HCT116 (cell line): ENCODE measurements around the gene CBFB. TPM values are rescaled to one million over a fixed set of nuclear protein-coding genes. Genes with fewer than 3 reads are reported as not detected.

Experiments
- ATAC-seq: fragments of 200-7000 bp; cut with Tn5 transposase; 2 replicates; pipeline ENCODE4 v1.9.1; 2020; ENCODE audit warnings: mild to moderate bottlenecking, moderate library complexity
- BruUV-seq: library from RNA; stranded (reverse); fragments of 400-500 nt; replicated peaks from 2 replicates; lab custom pipeline; 2021; lab: Mats Ljungman, UMichigan
- CTCF ChIA-PET: fragments of 300-600 bp; sonication (Branson Sonifier 250); formaldehyde crosslinking; loops from one replicate; lab custom pipeline; 2021; ENCODE audit warnings: antibody characterized with exemption; lab: Charles Lee
- POLR2A ChIA-PET: fragments of 300-600, 350-600 bp; sonication (Branson Sonifier 250); formaldehyde crosslinking; loops from one replicate; lab custom pipeline; 2021; ENCODE audit warnings: antibody characterized with exemption; lab: Charles Lee
- RAD21 ChIA-PET, 2 experiments: fragments of 300-600 bp; sonication (Branson Sonifier 250); formaldehyde crosslinking; loops; one replicate each; lab custom pipeline; 2023; ENCODE audit warnings: low total read pairs in 2 of 2; ENCODE audit not compliant: uncharacterized antibody in 2 of 2, unreplicated experiment in 2 of 2, low non-redundant PET in 1 of 2; lab: Charles Lee
- DNase-seq: peaks from one replicate; pipeline ENCODE4 v3.0.0-alpha.2; 2010; ENCODE audit warnings: low read depth, low spot score
- H2AFZ ChIP-seq: fragments of 200-600 bp; shearing (Covaris generic), sonication (generic); 2 replicates; pipeline ENCODE4 v1.6.1; 2017; ENCODE audit warnings: low read depth, mixed run types, mixed read lengths, antibody characterized with exemption, low read length; ENCODE audit not compliant: poor library complexity, severe bottlenecking
- H3K27ac ChIP-seq: 2 replicates; pipeline ENCODE4 v1.5.1; 2012; ENCODE audit warnings: low read depth, low read length
- H3K27me3 ChIP-seq: fragments of 200-600 bp; sonication (generic); 2 replicates; pipeline ENCODE4 v1.6.1; 2016; ENCODE audit warnings: mixed run types, low read length, mixed read lengths; ENCODE audit not compliant: insufficient read depth
- H3K36me3 ChIP-seq, 2 experiments: fragments of 200-500 bp in 1 of 2; fragments of 200-600 bp in 1 of 2; sonication (Bioruptor generic) in 1 of 2; sonication (generic) in 1 of 2; 2 replicates each; pipeline versions ENCODE4 v1.5.1 to v1.6.1; 2014 to 2016; ENCODE audit warnings: low read length in 2 of 2, inconsistent platforms in 1 of 2, mixed read lengths in 1 of 2, mixed run types in 1 of 2; ENCODE audit not compliant: insufficient read depth in 2 of 2, control insufficient read depth in 1 of 2
- H3K4me1 ChIP-seq, 2 experiments: fragments of 200-600 bp in 1 of 2; sonication (generic) in 1 of 2; 2 replicates each; pipeline versions ENCODE4 v1.5.1 to v1.6.1; 2012 to 2017; ENCODE audit warnings: low read length in 2 of 2, inconsistent platforms in 1 of 2, mild to moderate bottlenecking in 1 of 2, mixed read lengths in 1 of 2, mixed run types in 1 of 2, moderate library complexity in 1 of 2; ENCODE audit not compliant: insufficient read depth in 2 of 2, control insufficient read depth in 1 of 2
- H3K4me2 ChIP-seq: fragments of 200-600 bp; sonication (generic); 2 replicates; pipeline ENCODE4 v1.6.1; 2017; ENCODE audit warnings: mixed run types, low read length, mixed read lengths
- H3K4me3 ChIP-seq, 2 experiments: fragments of 200-600 bp in 1 of 2; sonication (generic) in 1 of 2; replicated peaks in 1 of 2; 2 replicates each; pipeline ENCODE4 v1.5.1; 2011 to 2016; ENCODE audit warnings: low read length in 2 of 2, control low read depth in 1 of 2, low read depth in 1 of 2, mild to moderate bottlenecking in 1 of 2, mixed read lengths in 1 of 2, mixed run types in 1 of 2
- H3K79me2 ChIP-seq: fragments of 200-600 bp; sonication (generic); 2 replicates; pipeline ENCODE4 v1.6.1; 2017; ENCODE audit warnings: mild to moderate bottlenecking, mixed run types, low read length, moderate library complexity, mixed read lengths; ENCODE audit not compliant: insufficient read depth
- H3K9ac ChIP-seq: fragments of 200-600 bp; sonication (generic); 2 replicates; pipeline ENCODE4 v1.6.1; 2016; ENCODE audit warnings: low read length, mixed read lengths
- H3K9me2 ChIP-seq: fragments of 200-600 bp; sonication (generic), shearing (Covaris generic); 2 replicates; pipeline ENCODE4 v1.6.1; 2017; ENCODE audit warnings: mixed run types, mild to moderate bottlenecking, moderate library complexity; ENCODE audit not compliant: insufficient read depth
- H3K9me3 ChIP-seq, 2 experiments: fragments of 200-500 bp in 1 of 2; fragments of 200-600 bp in 1 of 2; sonication (Bioruptor generic) in 1 of 2; sonication (generic) in 1 of 2; 2 replicates each; pipeline ENCODE4 v1.6.1; 2014 to 2017; ENCODE audit warnings: low read length in 2 of 2, mixed read lengths in 2 of 2, inconsistent platforms in 1 of 2, low read depth in 1 of 2, mild to moderate bottlenecking in 1 of 2, mixed run types in 1 of 2, moderate library complexity in 1 of 2; ENCODE audit not compliant: control insufficient read depth in 1 of 2, insufficient read depth in 1 of 2
- H4K20me1 ChIP-seq: fragments of 200-600 bp; sonication (generic), shearing (Covaris generic); 2 replicates; pipeline ENCODE4 v1.6.1; 2017; ENCODE audit warnings: mixed run types, mild to moderate bottlenecking, moderate library complexity; ENCODE audit not compliant: insufficient read depth
- CTCF ChIP-seq, 3 experiments: fragments of 200-600 bp in 1 of 3; sonication (generic) in 1 of 3; IDR thresholded peaks in 2 of 3; conservative IDR thresholded peaks in 1 of 3; 2 replicates each; pipeline ENCODE4 v1.5.1; 2012 to 2017; ENCODE audit warnings: low read depth in 2 of 3, low read length in 2 of 3, antibody characterized with exemption in 1 of 3, borderline replicate concordance in 1 of 3, control low read depth in 1 of 3, mild to moderate bottlenecking in 1 of 3, mixed read lengths in 1 of 3, mixed run types in 1 of 3, moderate library complexity in 1 of 3; ENCODE audit not compliant: insufficient read depth in 1 of 3
- EZH2 ChIP-seq: fragments of 200-600 bp; sonication (generic); IDR thresholded peaks from 2 replicates; pipeline ENCODE4 v1.6.1; 2017; ENCODE audit warnings: antibody characterized with exemption, mixed run types
- EZH2phosphoT487 ChIP-seq: fragments of 200-600 bp; IDR thresholded peaks from 2 replicates; pipeline ENCODE4 v1.6.1; 2018; ENCODE audit warnings: antibody characterized with exemption, borderline replicate concordance
- FOSL1 ChIP-seq: IDR thresholded peaks from 2 replicates; pipeline ENCODE4 v1.6.1; 2012; ENCODE audit warnings: low read depth
- JUND ChIP-seq: IDR thresholded peaks from 2 replicates; pipeline ENCODE4 v1.6.1; 2012
- POLR2A ChIP-seq: IDR thresholded peaks from 2 replicates; pipeline ENCODE4 v1.7.0; 2011; ENCODE audit warnings: borderline replicate concordance; ENCODE audit not compliant: insufficient read depth, insufficient read length; ENCODE audit errors: extremely low read depth
- POLR2AphosphoS5 ChIP-seq: IDR thresholded peaks from 2 replicates; pipeline ENCODE4 v1.6.1; 2011; ENCODE audit warnings: mild to moderate bottlenecking, low read depth, low read length, moderate library complexity
- SIN3A ChIP-seq: IDR thresholded peaks from 2 replicates; pipeline ENCODE4 v1.6.1; 2012; ENCODE audit warnings: low read depth
- SRF ChIP-seq: IDR thresholded peaks from 2 replicates; pipeline ENCODE4 v1.6.1; 2012; ENCODE audit warnings: low read depth
- YY1 ChIP-seq: IDR thresholded peaks from 2 replicates; pipeline ENCODE4 v1.6.1; 2011; ENCODE audit warnings: low read length, low read depth, moderate library complexity, mild to moderate bottlenecking; ENCODE audit not compliant: insufficient replicate concordance; ENCODE audit errors: extremely low read depth
- ZFX ChIP-seq: fragments of 450-650 bp; IDR thresholded peaks from 2 replicates; pipeline ENCODE4 v1.6.1; 2017
- intact Hi-C: fragments of 100-400 bp; cut with micrococcal nuclease; formaldehyde crosslinking; loops from 2 replicates; pipeline ENCODE4 v1.10.0; 2022
- total RNA-seq: library from RNA; stranded (reverse); gene quantifications from one replicate; pipeline ENCODE4 v1.2.1, GENCODE V29; 2021; ENCODE audit not compliant: unreplicated experiment
- TF ChIP-seq, protein P1 (sequence below): IDR thresholded peaks from 2 replicates; pipeline ENCODE4 v1.6.1; 2012

The CBFB gene
- total RNA-seq, 1 experiment from 2014 or later: 101 TPM

- CTCF ChIA-PET: interaction anchor here (0.6 kb wide), 1 partner anchor 154 kb away, joined by 5 read pairs; no protein-coding TSS in a partner anchor
- intact Hi-C loops: no loop called here
Observed at GRCh38 chr16:67148656-67149275, 119.8 kb downstream of the CBFB start.

More at GRCh38 chr16:67148656-67149275, 119.8 kb downstream of the CBFB start:
- DNase-seq (no peak), ATAC-seq (no peak)
- Histone ChIP-seq H3K4me3 (no peak overlapping the region), H3K9me3 (no peaks in the 10 kb centered on the region), H2AFZ (no peak overlapping the region), H3K9ac (no peak overlapping the region), H3K79me2 (no peaks in the 10 kb centered on the region), H3K4me2 (no peak overlapping the region), H3K27me3 (no peaks in the 10 kb centered on the region), H3K9me2 (no peaks in the 10 kb centered on the region), H3K4me1 (peaks cover 3 to 18% of the 10 kb centered on the region in 2 experiments; a peak in 3 of 4 replicates), H3K27ac (no peak overlapping the region), H4K20me1 (no peaks in the 10 kb centered on the region), H3K36me3 (peaks cover 16 to 26% of the 10 kb centered on the region in 2 experiments; a peak in 3 of 4 replicates)
- RAD21 ChIA-PET: interaction anchor here in 1 of 2 experiments (1.1 kb wide), 1 partner anchor 131 kb away, joined by 4 read pairs; no protein-coding TSS in a partner anchor
- POLR2A ChIA-PET: no interaction called here
- no TSS peak for BruUV-seq
- TF ChIP-seq POLR2A (no peak), SRF (no peak), FOSL1 (no peak), EZH2 (no peak), ZFX (no peak), YY1 (no peak), CTCF (IDR thresholded peaks at IDR 0.05 in 2 of 3, conservative IDR thresholded peaks at IDR 0.05 in 1 of 3; ENCODE audit: borderline replicate concordance in 1 of 3, insufficient read depth in 1 of 3, low read depth in 2 of 3, low read length in 2 of 3) (no peak), JUND (no peak), EZH2phosphoT487 (no peak), POLR2AphosphoS5 (no peak), SIN3A (no peak)
- TF ChIP-seq, protein P1, sequence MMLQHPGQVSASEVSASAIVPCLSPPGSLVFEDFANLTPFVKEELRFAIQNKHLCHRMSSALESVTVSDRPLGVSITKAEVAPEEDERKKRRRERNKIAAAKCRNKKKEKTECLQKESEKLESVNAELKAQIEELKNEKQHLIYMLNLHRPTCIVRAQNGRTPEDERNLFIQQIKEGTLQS: no peak
